Duodenal mucosa (tissue), 2 donors: Measurements from ENCODE around the gene ADD1.

Experiments
- H3K27ac ChIP-seq: one replicate; pipeline ENCODE4 v1.7.0; 2013; ENCODE audit warnings: low read depth, low read length
- H3K27me3 ChIP-seq, 2 donors: one replicate each; pipeline ENCODE4 v1.7.0; 2013; ENCODE audit warnings: low read length in 2 of 2, control low read depth in 1 of 2; ENCODE audit not compliant: insufficient read depth in 2 of 2, control insufficient read depth in 1 of 2
- H3K36me3 ChIP-seq, 2 donors: one replicate each; pipeline ENCODE4 v1.7.0; 2013; ENCODE audit warnings: low read length in 2 of 2, control low read depth in 1 of 2; ENCODE audit not compliant: insufficient read depth in 2 of 2, control insufficient read depth in 1 of 2
- H3K4me1 ChIP-seq, 2 donors: one replicate each; pipeline ENCODE4 v1.7.0; 2013; ENCODE audit warnings: low read length in 2 of 2, control low read depth in 1 of 2; ENCODE audit not compliant: insufficient read depth in 2 of 2, control insufficient read depth in 1 of 2
- H3K4me3 ChIP-seq, 2 donors: one replicate each; pipeline ENCODE4 v1.7.0; 2013; ENCODE audit warnings: low read length in 2 of 2, low read depth in 1 of 2
- H3K9ac ChIP-seq, 2 donors: one replicate each; pipeline ENCODE4 v1.7.0; 2013; ENCODE audit warnings: low read length in 2 of 2, low read depth in 1 of 2
- H3K9me3 ChIP-seq, 2 donors: one replicate each; pipeline ENCODE4 v1.7.0; 2013; ENCODE audit warnings: low read length in 2 of 2, control low read depth in 1 of 2; ENCODE audit not compliant: control insufficient read depth in 1 of 2

ADD1 gene

GRCh38 chr4:2799224-2799911, 44.3 kb upstream of the ADD1 start:
- no peaks in the 10 kb centered on the region for H3K27me3 ChIP-seq
- peaks cover 0 to 3% of the 10 kb centered on the region in 2 donors for H3K36me3 ChIP-seq
- peaks cover 80 to 91% of the 10 kb centered on the region in 2 donors for H3K4me1 ChIP-seq
- H3K27ac ChIP-seq, result peak overlapping the region; percentile 54
- peak overlapping the region; percentile 46 to 54 for H3K9ac ChIP-seq
- H3K9me3 ChIP-seq, result no peaks in the 10 kb centered on the region
- H3K4me3 ChIP-seq, result peak overlapping the region; percentile 46 to 53

DNA sequence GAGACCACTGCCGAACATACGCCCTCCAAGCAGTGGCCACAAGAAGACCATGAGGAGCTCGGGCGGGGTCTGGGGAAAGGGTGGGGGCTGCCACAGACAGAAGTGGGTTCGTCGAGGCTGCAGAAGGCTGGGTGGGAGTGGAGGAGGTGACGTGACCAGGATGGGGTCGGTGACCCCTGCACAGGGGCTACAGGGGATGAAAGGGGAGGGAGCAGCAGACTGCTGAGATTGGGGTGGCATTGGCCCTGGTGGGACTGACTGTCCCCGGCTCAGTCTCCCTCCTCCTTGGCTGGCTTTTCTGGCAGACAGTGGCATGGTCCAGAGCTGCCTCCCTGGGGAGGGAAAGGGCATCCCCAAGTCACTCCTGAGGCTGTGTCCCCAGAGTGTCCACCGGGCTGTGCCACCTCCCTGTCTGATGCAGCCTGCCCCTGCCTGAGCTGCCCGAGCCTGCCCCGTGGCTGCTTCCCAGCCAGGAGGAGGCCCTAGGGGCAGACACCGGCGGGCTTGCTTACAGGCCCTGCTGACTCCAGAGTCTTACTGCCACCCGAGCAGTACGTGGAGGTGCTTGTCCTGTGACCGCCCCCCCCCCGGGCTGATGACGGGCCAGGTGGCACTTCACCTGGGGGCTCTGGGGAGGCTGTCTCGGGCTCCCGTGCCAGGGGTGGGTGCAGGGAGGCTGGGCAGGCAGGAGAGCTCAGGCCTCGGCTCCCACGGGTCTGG, 43.5 kb upstream of the ADD1 start:
- peak overlapping the region; percentile 38 to 46 for H3K9ac ChIP-seq

GRCh38 chr4:2800691-2801596, 42.7 kb upstream of the ADD1 start:
- Histone ChIP-seq H3K9me3 (no peaks in the 10 kb centered on the region), H3K4me1 (peaks cover 81 to 92% of the 10 kb centered on the region in 2 donors), H3K9ac (peak overlapping the region; percentile 38 to 46), H3K27me3 (no peaks in the 10 kb centered on the region), H3K27ac (peak overlapping the region; percentile 66), H3K4me3 (peak overlapping the region; percentile 10 to 15), H3K36me3 (peaks cover 0 to 3% of the 10 kb centered on the region in 2 donors)

More for the DNA sequence above, 43.5 kb upstream of the ADD1 start:
- Histone ChIP-seq H3K27me3 (no peaks in the 10 kb centered on the region), H3K27ac (peak overlapping the region; percentile 66), H3K9me3 (no peaks in the 10 kb centered on the region), H3K36me3 (peaks cover 0 to 3% of the 10 kb centered on the region in 2 donors), H3K4me3 (peak overlapping the region; percentile 10 to 26), H3K4me1 (peaks cover 80 to 91% of the 10 kb centered on the region in 2 donors)

GRCh38 chr4:2802618-2803531, 40.8 kb upstream of the ADD1 start:
- H3K9ac ChIP-seq, result no peak overlapping the region
- H3K36me3 ChIP-seq, result peaks cover 0 to 3% of the 10 kb centered on the region in 2 donors
- no peak overlapping the region for H3K27ac ChIP-seq

GRCh38 chr4:2803624-2804448, 39.8 kb upstream of the ADD1 start:
- no peak overlapping the region for H3K27ac ChIP-seq
- no peak overlapping the region for H3K4me3 ChIP-seq
- H3K9me3 ChIP-seq, result no peaks in the 10 kb centered on the region
- H3K4me1 ChIP-seq, result peaks cover 72 to 83% of the 10 kb centered on the region in 2 donors
- H3K27me3 ChIP-seq, result no peaks in the 10 kb centered on the region
- peak overlapping the region in 1 of 2 donors; percentile 12 for H3K9ac ChIP-seq
- H3K36me3 ChIP-seq, result peaks cover 0 to 3% of the 10 kb centered on the region in 2 donors

More at GRCh38 chr4:2802618-2803531, 40.8 kb upstream of the ADD1 start:
- H3K4me1 ChIP-seq, result peaks cover 81 to 92% of the 10 kb centered on the region in 2 donors
- no peaks in the 10 kb centered on the region for H3K9me3 ChIP-seq
- no peaks in the 10 kb centered on the region for H3K27me3 ChIP-seq
- H3K4me3 ChIP-seq, result no peak overlapping the region

- Histone ChIP-seq H3K4me1 (peaks cover 69 to 80% of the 10 kb centered on the region in 2 donors), H3K9me3 (no peaks in the 10 kb centered on the region), H3K36me3 (peaks cover 0 to 3% of the 10 kb centered on the region in 2 donors), H3K27me3 (no peaks in the 10 kb centered on the region), H3K4me3 (peak overlapping the region in 1 of 2 donors; percentile 8), H3K9ac (no peak overlapping the region), H3K27ac (no peak overlapping the region)
These were observed 39.1 kb upstream of the ADD1 start for GRCh38 chr4:2804449-2804972.

GRCh38 chr4:2804973-2805501, 38.6 kb upstream of the ADD1 start:
- Histone ChIP-seq H3K27ac (peak overlapping the region; percentile 70), H3K36me3 (peaks cover 0 to 3% of the 10 kb centered on the region in 2 donors), H3K9me3 (no peaks in the 10 kb centered on the region), H3K27me3 (no peaks in the 10 kb centered on the region), H3K9ac (peak overlapping the region; percentile 39 to 54), H3K4me3 (peak overlapping the region in 1 of 2 donors; percentile 8), H3K4me1 (peaks cover 66 to 81% of the 10 kb centered on the region in 2 donors)

- H3K27ac ChIP-seq, result peak overlapping the region; percentile 70
- no peaks in the 10 kb centered on the region for H3K9me3 ChIP-seq
- peaks cover 60 to 77% of the 10 kb centered on the region in 2 donors for H3K4me1 ChIP-seq
- no peaks in the 10 kb centered on the region for H3K27me3 ChIP-seq
- peaks cover 0 to 3% of the 10 kb centered on the region in 2 donors for H3K36me3 ChIP-seq
- peak overlapping the region; percentile 54 to 55 for H3K9ac ChIP-seq
- H3K4me3 ChIP-seq, result no peak overlapping the region
These were observed 37.8 kb upstream of the ADD1 start for GRCh38 chr4:2805712-2806389.
